HCT116 (cell line): ENCODE measurements around the gene FRRS1. TPM values are rescaled to one million over a fixed set of nuclear protein-coding genes. Genes with fewer than 3 reads are reported as not detected.

ENCODE experiments used
- ATAC-seq: fragments of 200-7000 bp; cut with Tn5 transposase; 2 replicates; pipeline ENCODE4 v1.9.1; 2020; ENCODE audit warnings: mild to moderate bottlenecking, moderate library complexity
- BruUV-seq: library from RNA; stranded (reverse); fragments of 400-500 nt; replicated peaks from 2 replicates; lab custom pipeline; 2021; lab: Mats Ljungman, UMichigan
- CTCF ChIA-PET: fragments of 300-600 bp; sonication (Branson Sonifier 250); formaldehyde crosslinking; loops from one replicate; lab custom pipeline; 2021; ENCODE audit warnings: antibody characterized with exemption; lab: Charles Lee
- POLR2A ChIA-PET: fragments of 300-600, 350-600 bp; sonication (Branson Sonifier 250); formaldehyde crosslinking; loops from one replicate; lab custom pipeline; 2021; ENCODE audit warnings: antibody characterized with exemption; lab: Charles Lee
- RAD21 ChIA-PET, 2 experiments: fragments of 300-600 bp; sonication (Branson Sonifier 250); formaldehyde crosslinking; loops; one replicate each; lab custom pipeline; 2023; ENCODE audit warnings: low total read pairs in 2 of 2; ENCODE audit not compliant: uncharacterized antibody in 2 of 2, unreplicated experiment in 2 of 2, low non-redundant PET in 1 of 2; lab: Charles Lee
- DNase-seq: peaks from one replicate; pipeline ENCODE4 v3.0.0-alpha.2; 2010; ENCODE audit warnings: low read depth, low spot score
- H2AFZ ChIP-seq: fragments of 200-600 bp; shearing (Covaris generic), sonication (generic); 2 replicates; pipeline ENCODE4 v1.6.1; 2017; ENCODE audit warnings: low read depth, mixed run types, mixed read lengths, antibody characterized with exemption, low read length; ENCODE audit not compliant: poor library complexity, severe bottlenecking
- H3K27ac ChIP-seq: 2 replicates; pipeline ENCODE4 v1.5.1; 2012; ENCODE audit warnings: low read depth, low read length
- H3K27me3 ChIP-seq: fragments of 200-600 bp; sonication (generic); 2 replicates; pipeline ENCODE4 v1.6.1; 2016; ENCODE audit warnings: mixed run types, low read length, mixed read lengths; ENCODE audit not compliant: insufficient read depth
- H3K36me3 ChIP-seq, 2 experiments: fragments of 200-500 bp in 1 of 2; fragments of 200-600 bp in 1 of 2; sonication (Bioruptor generic) in 1 of 2; sonication (generic) in 1 of 2; 2 replicates each; pipeline versions ENCODE4 v1.5.1 to v1.6.1; 2014 to 2016; ENCODE audit warnings: low read length in 2 of 2, inconsistent platforms in 1 of 2, mixed read lengths in 1 of 2, mixed run types in 1 of 2; ENCODE audit not compliant: insufficient read depth in 2 of 2, control insufficient read depth in 1 of 2
- H3K4me1 ChIP-seq, 2 experiments: fragments of 200-600 bp in 1 of 2; sonication (generic) in 1 of 2; 2 replicates each; pipeline versions ENCODE4 v1.5.1 to v1.6.1; 2012 to 2017; ENCODE audit warnings: low read length in 2 of 2, inconsistent platforms in 1 of 2, mild to moderate bottlenecking in 1 of 2, mixed read lengths in 1 of 2, mixed run types in 1 of 2, moderate library complexity in 1 of 2; ENCODE audit not compliant: insufficient read depth in 2 of 2, control insufficient read depth in 1 of 2
- H3K4me2 ChIP-seq: fragments of 200-600 bp; sonication (generic); 2 replicates; pipeline ENCODE4 v1.6.1; 2017; ENCODE audit warnings: mixed run types, low read length, mixed read lengths
- H3K4me3 ChIP-seq, 2 experiments: fragments of 200-600 bp in 1 of 2; sonication (generic) in 1 of 2; replicated peaks in 1 of 2; 2 replicates each; pipeline ENCODE4 v1.5.1; 2011 to 2016; ENCODE audit warnings: low read length in 2 of 2, control low read depth in 1 of 2, low read depth in 1 of 2, mild to moderate bottlenecking in 1 of 2, mixed read lengths in 1 of 2, mixed run types in 1 of 2
- H3K79me2 ChIP-seq: fragments of 200-600 bp; sonication (generic); 2 replicates; pipeline ENCODE4 v1.6.1; 2017; ENCODE audit warnings: mild to moderate bottlenecking, mixed run types, low read length, moderate library complexity, mixed read lengths; ENCODE audit not compliant: insufficient read depth
- H3K9ac ChIP-seq: fragments of 200-600 bp; sonication (generic); 2 replicates; pipeline ENCODE4 v1.6.1; 2016; ENCODE audit warnings: low read length, mixed read lengths
- H3K9me2 ChIP-seq: fragments of 200-600 bp; sonication (generic), shearing (Covaris generic); 2 replicates; pipeline ENCODE4 v1.6.1; 2017; ENCODE audit warnings: mixed run types, mild to moderate bottlenecking, moderate library complexity; ENCODE audit not compliant: insufficient read depth
- H3K9me3 ChIP-seq, 2 experiments: fragments of 200-500 bp in 1 of 2; fragments of 200-600 bp in 1 of 2; sonication (Bioruptor generic) in 1 of 2; sonication (generic) in 1 of 2; 2 replicates each; pipeline ENCODE4 v1.6.1; 2014 to 2017; ENCODE audit warnings: low read length in 2 of 2, mixed read lengths in 2 of 2, inconsistent platforms in 1 of 2, low read depth in 1 of 2, mild to moderate bottlenecking in 1 of 2, mixed run types in 1 of 2, moderate library complexity in 1 of 2; ENCODE audit not compliant: control insufficient read depth in 1 of 2, insufficient read depth in 1 of 2
- H4K20me1 ChIP-seq: fragments of 200-600 bp; sonication (generic), shearing (Covaris generic); 2 replicates; pipeline ENCODE4 v1.6.1; 2017; ENCODE audit warnings: mixed run types, mild to moderate bottlenecking, moderate library complexity; ENCODE audit not compliant: insufficient read depth
- CBX3 ChIP-seq: IDR thresholded peaks from 2 replicates; pipeline ENCODE4 v1.6.1; 2012; ENCODE audit warnings: low read depth
- CEBPB ChIP-seq: IDR thresholded peaks from 2 replicates; pipeline ENCODE4 v1.6.1; 2012; ENCODE audit warnings: low read depth
- ELF1 ChIP-seq: IDR thresholded peaks from 2 replicates; pipeline ENCODE4 v1.6.1; 2012; ENCODE audit warnings: low read depth, borderline replicate concordance
- EZH2 ChIP-seq: fragments of 200-600 bp; sonication (generic); IDR thresholded peaks from 2 replicates; pipeline ENCODE4 v1.6.1; 2017; ENCODE audit warnings: antibody characterized with exemption, mixed run types
- EZH2phosphoT487 ChIP-seq: fragments of 200-600 bp; IDR thresholded peaks from 2 replicates; pipeline ENCODE4 v1.6.1; 2018; ENCODE audit warnings: antibody characterized with exemption, borderline replicate concordance
- FOSL1 ChIP-seq: IDR thresholded peaks from 2 replicates; pipeline ENCODE4 v1.6.1; 2012; ENCODE audit warnings: low read depth
- JUND ChIP-seq: IDR thresholded peaks from 2 replicates; pipeline ENCODE4 v1.6.1; 2012
- POLR2AphosphoS5 ChIP-seq: IDR thresholded peaks from 2 replicates; pipeline ENCODE4 v1.6.1; 2011; ENCODE audit warnings: mild to moderate bottlenecking, low read depth, low read length, moderate library complexity
- RAD21 ChIP-seq: IDR thresholded peaks from 2 replicates; pipeline ENCODE4 v1.6.1; 2012; ENCODE audit warnings: low read depth, mild to moderate bottlenecking
- SIN3A ChIP-seq: IDR thresholded peaks from 2 replicates; pipeline ENCODE4 v1.6.1; 2012; ENCODE audit warnings: low read depth
- SP1 ChIP-seq: IDR thresholded peaks from 2 replicates; pipeline ENCODE4 v1.6.1; 2012; ENCODE audit warnings: low read depth
- SRF ChIP-seq: IDR thresholded peaks from 2 replicates; pipeline ENCODE4 v1.6.1; 2012; ENCODE audit warnings: low read depth
- TCF7L2 ChIP-seq: IDR thresholded peaks from 2 replicates; pipeline ENCODE4 v1.7.0; 2011; ENCODE audit warnings: borderline replicate concordance, inconsistent platforms; ENCODE audit not compliant: insufficient read depth, insufficient read length; ENCODE audit errors: extremely low read depth
- YY1 ChIP-seq: IDR thresholded peaks from 2 replicates; pipeline ENCODE4 v1.6.1; 2011; ENCODE audit warnings: low read length, low read depth, moderate library complexity, mild to moderate bottlenecking; ENCODE audit not compliant: insufficient replicate concordance; ENCODE audit errors: extremely low read depth
- ZFX ChIP-seq: fragments of 450-650 bp; IDR thresholded peaks from 2 replicates; pipeline ENCODE4 v1.6.1; 2017
- ZNF274 ChIP-seq: fragments of 200-500 bp; sonication (Bioruptor generic); IDR thresholded peaks from 2 replicates; pipeline ENCODE4 v1.6.1; 2014; ENCODE audit warnings: mild to moderate bottlenecking, low read depth, low read length, inconsistent platforms
- intact Hi-C: fragments of 100-400 bp; cut with micrococcal nuclease; formaldehyde crosslinking; loops from 2 replicates; pipeline ENCODE4 v1.10.0; 2022
- total RNA-seq: library from RNA; stranded (reverse); gene quantifications from one replicate; pipeline ENCODE4 v1.2.1, GENCODE V29; 2021; ENCODE audit not compliant: unreplicated experiment
- TF ChIP-seq, protein P1 (sequence below): IDR thresholded peaks from 2 replicates; pipeline ENCODE4 v1.6.1; 2012
- TF ChIP-seq, protein P2 (sequence below): IDR thresholded peaks from 2 replicates; pipeline ENCODE4 v1.6.1; 2012
- TF ChIP-seq, protein P3 (sequence below), 3 experiments: fragments of 200-600 bp in 1 of 3; sonication (generic) in 1 of 3; IDR thresholded peaks in 2 of 3; conservative IDR thresholded peaks in 1 of 3; 2 replicates each; pipeline ENCODE4 v1.5.1; 2012 to 2017; ENCODE audit warnings: low read depth in 2 of 3, low read length in 2 of 3, antibody characterized with exemption in 1 of 3, borderline replicate concordance in 1 of 3, control low read depth in 1 of 3, mild to moderate bottlenecking in 1 of 3, mixed read lengths in 1 of 3, mixed run types in 1 of 3, moderate library complexity in 1 of 3; ENCODE audit not compliant: insufficient read depth in 1 of 3
- TF ChIP-seq, protein P4 (sequence below): IDR thresholded peaks from 2 replicates; pipeline ENCODE4 v1.6.1; 2011; ENCODE audit warnings: mild to moderate bottlenecking, low read length, moderate library complexity; ENCODE audit not compliant: insufficient replicate concordance; ENCODE audit errors: extremely low read depth

The FRRS1 gene
- total RNA-seq, 1 experiment from 2014 or later = 19.8 TPM

DNA sequence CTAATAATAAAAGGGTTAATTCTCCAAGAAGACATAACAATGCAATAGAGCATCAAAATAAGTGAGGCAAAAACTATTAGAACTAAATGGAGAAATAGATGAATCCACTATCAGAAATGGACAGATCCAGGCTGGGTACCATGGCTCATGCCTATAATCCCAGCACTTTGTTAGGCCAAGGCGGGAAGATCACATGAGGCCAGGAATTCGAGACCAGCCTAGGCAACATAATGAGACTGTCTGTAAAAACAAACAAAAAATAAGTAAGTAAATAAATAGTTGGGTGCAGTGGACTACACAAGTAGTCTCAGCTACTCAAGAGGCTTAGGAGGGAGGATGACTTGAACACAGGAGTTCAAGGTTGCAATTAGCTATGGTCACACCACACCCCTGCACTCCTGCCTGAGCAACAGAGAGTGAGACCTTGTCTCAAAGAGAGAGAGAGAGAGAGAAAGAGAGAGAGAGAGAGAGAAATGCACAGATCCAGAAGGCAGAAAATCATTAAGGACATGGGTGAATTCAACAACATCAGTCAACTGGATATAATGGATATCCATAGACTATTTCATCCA is 12.3 kb downstream of the FRRS1 start:
- no TSS peak for BruUV-seq
- peaks cover 10 to 67% of the 10 kb centered on the region in 2 experiments; a peak in 3 of 4 replicates for H3K4me1 ChIP-seq
- POLR2A ChIA-PET = interaction anchor here (4.1 kb wide), 1 partner anchor 12 kb away, joined by 16 read pairs; the partner anchor contains the start of gene FRRS1

More for the DNA sequence above, 12.3 kb downstream of the FRRS1 start:
- ChIA-PET RAD21 (no interaction called here), CTCF (no interaction called here)
- Histone ChIP-seq H2AFZ (no peak overlapping the region), H3K4me2 (no peak overlapping the region), H4K20me1 (no peaks in the 10 kb centered on the region), H3K9ac (no peak overlapping the region), H3K27ac (no peak overlapping the region), H3K79me2 (peaks cover 52% of the 10 kb centered on the region), H3K36me3 (no peaks in the 10 kb centered on the region), H3K27me3 (no peaks in the 10 kb centered on the region), H3K9me3 (no peaks in the 10 kb centered on the region), H3K4me3 (no peak overlapping the region), H3K9me2 (no peaks in the 10 kb centered on the region)
- TF ChIP-seq CBX3 (no peak), EZH2 (no peak), EZH2phosphoT487 (no peak), SRF (no peak), SP1 (no peak), RAD21 (no peak), FOSL1 (no peak), JUND (no peak), ELF1 (no peak), SIN3A (no peak), ZNF274 (no peak), CEBPB (no peak), TCF7L2 (no peak), YY1 (no peak), POLR2AphosphoS5 (no peak), ZFX (no peak)
- TF ChIP-seq, protein P1, sequence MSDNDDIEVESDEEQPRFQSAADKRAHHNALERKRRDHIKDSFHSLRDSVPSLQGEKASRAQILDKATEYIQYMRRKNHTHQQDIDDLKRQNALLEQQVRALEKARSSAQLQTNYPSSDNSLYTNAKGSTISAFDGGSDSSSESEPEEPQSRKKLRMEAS = no peak
- TF ChIP-seq, protein P2, sequence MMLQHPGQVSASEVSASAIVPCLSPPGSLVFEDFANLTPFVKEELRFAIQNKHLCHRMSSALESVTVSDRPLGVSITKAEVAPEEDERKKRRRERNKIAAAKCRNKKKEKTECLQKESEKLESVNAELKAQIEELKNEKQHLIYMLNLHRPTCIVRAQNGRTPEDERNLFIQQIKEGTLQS = no peak
- TF ChIP-seq, protein P3, sequence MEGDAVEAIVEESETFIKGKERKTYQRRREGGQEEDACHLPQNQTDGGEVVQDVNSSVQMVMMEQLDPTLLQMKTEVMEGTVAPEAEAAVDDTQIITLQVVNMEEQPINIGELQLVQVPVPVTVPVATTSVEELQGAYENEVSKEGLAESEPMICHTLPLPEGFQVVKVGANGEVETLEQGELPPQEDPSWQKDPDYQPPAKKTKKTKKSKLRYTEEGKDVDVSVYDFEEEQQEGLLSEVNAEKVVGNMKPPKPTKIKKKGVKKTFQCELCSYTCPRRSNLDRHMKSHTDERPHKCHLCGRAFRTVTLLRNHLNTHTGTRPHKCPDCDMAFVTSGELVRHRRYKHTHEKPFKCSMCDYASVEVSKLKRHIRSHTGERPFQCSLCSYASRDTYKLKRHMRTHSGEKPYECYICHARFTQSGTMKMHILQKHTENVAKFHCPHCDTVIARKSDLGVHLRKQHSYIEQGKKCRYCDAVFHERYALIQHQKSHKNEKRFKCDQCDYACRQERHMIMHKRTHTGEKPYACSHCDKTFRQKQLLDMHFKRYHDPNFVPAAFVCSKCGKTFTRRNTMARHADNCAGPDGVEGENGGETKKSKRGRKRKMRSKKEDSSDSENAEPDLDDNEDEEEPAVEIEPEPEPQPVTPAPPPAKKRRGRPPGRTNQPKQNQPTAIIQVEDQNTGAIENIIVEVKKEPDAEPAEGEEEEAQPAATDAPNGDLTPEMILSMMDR (IDR thresholded peaks at IDR 0.05 in 2 of 3, conservative IDR thresholded peaks at IDR 0.05 in 1 of 3; ENCODE audit: borderline replicate concordance in 1 of 3, insufficient read depth in 1 of 3, low read depth in 2 of 3, low read length in 2 of 3) = no peak
- TF ChIP-seq, protein P4, sequence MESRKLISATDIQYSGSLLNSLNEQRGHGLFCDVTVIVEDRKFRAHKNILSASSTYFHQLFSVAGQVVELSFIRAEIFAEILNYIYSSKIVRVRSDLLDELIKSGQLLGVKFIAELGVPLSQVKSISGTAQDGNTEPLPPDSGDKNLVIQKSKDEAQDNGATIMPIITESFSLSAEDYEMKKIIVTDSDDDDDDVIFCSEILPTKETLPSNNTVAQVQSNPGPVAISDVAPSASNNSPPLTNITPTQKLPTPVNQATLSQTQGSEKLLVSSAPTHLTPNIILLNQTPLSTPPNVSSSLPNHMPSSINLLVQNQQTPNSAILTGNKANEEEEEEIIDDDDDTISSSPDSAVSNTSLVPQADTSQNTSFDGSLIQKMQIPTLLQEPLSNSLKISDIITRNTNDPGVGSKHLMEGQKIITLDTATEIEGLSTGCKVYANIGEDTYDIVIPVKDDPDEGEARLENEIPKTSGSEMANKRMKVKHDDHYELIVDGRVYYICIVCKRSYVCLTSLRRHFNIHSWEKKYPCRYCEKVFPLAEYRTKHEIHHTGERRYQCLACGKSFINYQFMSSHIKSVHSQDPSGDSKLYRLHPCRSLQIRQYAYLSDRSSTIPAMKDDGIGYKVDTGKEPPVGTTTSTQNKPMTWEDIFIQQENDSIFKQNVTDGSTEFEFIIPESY = no peak
- no peak for ATAC-seq
- DNase-seq = no peak
- intact Hi-C loops = no loop called here
